GM12878 (cell line): Measurements from ENCODE around the gene WWOX. TPM values are rescaled to one million over a fixed set of nuclear protein-coding genes. Genes with fewer than 3 reads are reported as not detected.

ENCODE experiments used
- ATAC-seq: fragments of 200-7000 bp; cut with Tn5 transposase; 3 replicates; pipeline ENCODE4 v1.9.1; 2020; ENCODE audit warnings: mild to moderate bottlenecking, moderate library complexity
- BruUV-seq: library from RNA; stranded (reverse); fragments of 400-500 nt; replicated peaks from 2 replicates; lab custom pipeline; 2021; lab: Mats Ljungman, UMichigan
- CTCF ChIA-PET: fragments of 300-600 bp; sonication (Branson Sonifier 250); formaldehyde crosslinking; extraction: SDS; loops from one replicate; lab custom pipeline; 2021; ENCODE audit warnings: inconsistent platforms; lab: Yijun Ruan, JAX
- POLR2A ChIA-PET: fragments of 350-600 bp; formaldehyde crosslinking; extraction: SDS; loops from one replicate; lab custom pipeline; 2021; ENCODE audit warnings: inconsistent platforms; lab: Charles Lee
- RAD21 ChIA-PET: fragments of 300-600 bp; sonication (Branson Sonifier 250); formaldehyde crosslinking; loops from one replicate; lab custom pipeline; 2023; ENCODE audit warnings: antibody characterized with exemption; ENCODE audit not compliant: unreplicated experiment; lab: Charles Lee
- SMC1A ChIA-PET: fragments of 300-600 bp; sonication (Branson Sonifier 250); formaldehyde crosslinking; loops from one replicate; lab custom pipeline; 2023; ENCODE audit not compliant: unreplicated experiment, uncharacterized antibody; lab: Charles Lee
- DNase-seq: peaks from one replicate; pipeline ENCODE4 v3.0.0-alpha.2; 2011; ENCODE audit warnings: low read depth, low spot score
- FAIRE-seq: peaks from 3 replicates; lab custom pipeline; 2011; peaks lifted over from hg19 to GRCh38; lab: Jason Lieb, UNC
- H2AFZ ChIP-seq: 2 replicates; pipeline ENCODE4 v1.6.0; 2011; ENCODE audit warnings: low read depth, low read length, control low read depth; ENCODE audit not compliant: control insufficient read depth
- H3K27ac ChIP-seq: 2 replicates; pipeline ENCODE4 v1.5.1; 2011; ENCODE audit warnings: control low read depth; ENCODE audit not compliant: control insufficient read depth, insufficient read depth
- H3K27me3 ChIP-seq, 2 experiments: replicated peaks in 1 of 2; 2 replicates each; pipeline versions ENCODE4 v1.6.0 to v1.6.1; 2011; ENCODE audit warnings: low read length in 1 of 2; ENCODE audit not compliant: control insufficient read depth in 2 of 2, insufficient read depth in 2 of 2
- H3K36me3 ChIP-seq, 2 experiments: 2 replicates each; pipeline ENCODE4 v1.5.1; 2011; ENCODE audit warnings: low read length in 1 of 2; ENCODE audit not compliant: control insufficient read depth in 2 of 2, insufficient read depth in 2 of 2
- H3K4me1 ChIP-seq: 2 replicates; pipeline ENCODE4 v1.6.1; 2011; ENCODE audit warnings: mild to moderate bottlenecking, low read length, moderate library complexity, mixed read lengths; ENCODE audit not compliant: control insufficient read depth, insufficient read depth
- H3K4me2 ChIP-seq: 2 replicates; pipeline ENCODE4 v1.6.0; 2011; ENCODE audit warnings: control low read depth; ENCODE audit not compliant: control insufficient read depth, insufficient read depth
- H3K4me3 ChIP-seq: fragments of 200-600 bp; sonication (generic); 2 replicates; pipeline ENCODE4 v1.5.1; 2016
- H3K79me2 ChIP-seq: 2 replicates; pipeline ENCODE4 v1.6.0; 2011; ENCODE audit warnings: low read length; ENCODE audit not compliant: control insufficient read depth, insufficient read depth
- H3K9ac ChIP-seq: 2 replicates; pipeline ENCODE4 v1.8.0; 2011; ENCODE audit warnings: low read length, control low read depth, mixed read lengths; ENCODE audit not compliant: control insufficient read depth, insufficient read depth
- H3K9me3 ChIP-seq: replicated peaks from 3 replicates; pipeline ENCODE4 v1.5.1; 2011; ENCODE audit warnings: mild to moderate bottlenecking, low read length; ENCODE audit not compliant: control insufficient read depth, insufficient read depth
- H4K20me1 ChIP-seq: 2 replicates; pipeline ENCODE4 v1.6.0; 2011; ENCODE audit not compliant: control insufficient read depth, insufficient read depth
- CHD2 ChIP-seq: IDR thresholded peaks from 2 replicates; pipeline ENCODE4 v1.6.1; 2011; ENCODE audit warnings: low read depth, low read length, improper control_type of control experiment, borderline replicate concordance
- FOS ChIP-seq: IDR thresholded peaks from 3 replicates; pipeline ENCODE4 v1.6.1; 2011; ENCODE audit warnings: borderline replicate concordance; ENCODE audit not compliant: insufficient read length; ENCODE audit errors: extremely low read depth
- MYB ChIP-seq: fragments of 150-350 bp; IDR thresholded peaks from 2 replicates; pipeline ENCODE4 v1.6.1; 2014; ENCODE audit warnings: mild to moderate bottlenecking, low read depth, low read length, borderline replicate concordance
- NFXL1 ChIP-seq: fragments of 450-650 bp; IDR thresholded peaks from 2 replicates; pipeline ENCODE4 v1.6.1; 2017; ENCODE audit warnings: antibody characterized with exemption, mild to moderate bottlenecking, borderline replicate concordance
- RELB ChIP-seq: fragments of 450-650 bp; IDR thresholded peaks from 2 replicates; pipeline ENCODE4 v1.6.1; 2017; ENCODE audit warnings: low read depth, mild to moderate bottlenecking, moderate library complexity
- RUNX3 ChIP-seq: IDR thresholded peaks from 2 replicates; pipeline ENCODE4 v1.6.1; 2012; ENCODE audit warnings: low read length, inconsistent platforms
- SKIL ChIP-seq: fragments of 450-650 bp; IDR thresholded peaks from 2 replicates; pipeline ENCODE4 v1.6.1; 2017; ENCODE audit warnings: mild to moderate bottlenecking, low read depth, inconsistent platforms; ENCODE audit not compliant: poor library complexity, severe bottlenecking
- SMAD1 ChIP-seq: fragments of 450-650 bp; IDR thresholded peaks from 2 replicates; pipeline ENCODE4 v1.6.1; 2018; ENCODE audit warnings: mild to moderate bottlenecking, low read depth; ENCODE audit not compliant: partially characterized antibody
- SMC3 ChIP-seq: IDR thresholded peaks from 2 replicates; pipeline ENCODE4 v1.6.1; 2011; ENCODE audit warnings: low read length, improper control_type of control experiment, borderline replicate concordance
- WGBS: methylation state at CpG from one replicate; pipeline ENCODE4 v1.1.6; 2016; ENCODE audit warnings: low lambda C conversion rate; ENCODE audit not compliant: insufficient replicate concordance, insufficient coverage; ENCODE audit errors: missing lambda C conversion rate; 5-methylcytosine and 5-hydroxymethylcytosine counted together
- in situ Hi-C: fragments of 300-500 bp; cut with MboI; formaldehyde crosslinking; loops from 9 replicates; pipeline ENCODE4 v1.14.3; 2018; ENCODE audit warnings: mixed read lengths
- intact Hi-C: fragments of 100-400 bp; cut with micrococcal nuclease; formaldehyde crosslinking; loops from one replicate; pipeline ENCODE4 v1.14.2; 2022; ENCODE audit not compliant: unreplicated experiment
- polyA plus RNA-seq, 11 experiments: library from polyadenylated mRNA; depleted of rRNA in 4 of 11; unstranded in 6 of 11; stranded (reverse) in 5 of 11; fragments of >200 nt; fragmentation: Nextera tagmentation in 4 of 11; fragmentation: Illumina TruSeq in 1 of 11; extraction: Ambion mirVana in 4 of 11; extraction: Trizol in 1 of 11; gene quantifications; 1 replicate in 1 of 11; 2 replicates in 10 of 11; pipeline versions ENCODE4 v1.2.1 to v1.2.3, GENCODE V29; 2011 to 2016; ENCODE audit warnings: inconsistent platforms in 2 of 11, missing spikeins in 2 of 11, low read depth in 1 of 11
- total RNA-seq, 4 experiments: library from RNA; depleted of rRNA in 3 of 4; stranded (reverse); fragments of >200 nt in 3 of 4; fragmentation: Illumina TruSeq in 1 of 4; extraction: Trizol in 1 of 4; gene quantifications; 2 replicates each; pipeline versions ENCODE4 v1.2.1 to v1.2.3, GENCODE V29; 2013 to 2021
- TF ChIP-seq, protein P1 (sequence below): IDR thresholded peaks from 2 replicates; pipeline ENCODE4 v1.6.1; 2012; ENCODE audit warnings: low read length, inconsistent platforms
- TF ChIP-seq, protein P2 (sequence below), 3 experiments: IDR thresholded peaks in 2 of 3; conservative IDR thresholded peaks in 1 of 3; 2 replicates each; pipeline ENCODE4 v1.5.1; 2011; ENCODE audit warnings: low read depth in 3 of 3, low read length in 3 of 3, mild to moderate bottlenecking in 3 of 3, control low read depth in 2 of 3, moderate library complexity in 2 of 3, inconsistent platforms in 1 of 3, mixed read lengths in 1 of 3; ENCODE audit not compliant: control insufficient read depth in 2 of 3, insufficient read depth in 1 of 3; ENCODE audit errors: extremely low read depth in 1 of 3
- TF ChIP-seq, protein P3 (sequence below): fragments of 150-350 bp; IDR thresholded peaks from 2 replicates; pipeline ENCODE4 v1.6.1; 2016; ENCODE audit warnings: low read depth, low read length

Gene WWOX
- total and polyA plus RNA-seq, 10 of the 15 experiments (the other 5 are each of a cell fraction or from before 2014, with no cell fraction given): 2.8 to 24.4 (median 17.8) TPM

GRCh38 chr16:79018650-79019429 is 919.4 kb downstream of the WWOX start:
- ChIA-PET POLR2A (no interaction called here), RAD21 (no interaction called here)
- intact Hi-C loops: no loop called here
- TF ChIP-seq CHD2 (no peak), SMC3 (no peak), MYB (no peak), NFXL1 (no peak), SKIL (no peak), SMAD1 (no peak), FOS (no peak), RUNX3 (no peak), RELB (no peak)
- TF ChIP-seq, protein P1, sequence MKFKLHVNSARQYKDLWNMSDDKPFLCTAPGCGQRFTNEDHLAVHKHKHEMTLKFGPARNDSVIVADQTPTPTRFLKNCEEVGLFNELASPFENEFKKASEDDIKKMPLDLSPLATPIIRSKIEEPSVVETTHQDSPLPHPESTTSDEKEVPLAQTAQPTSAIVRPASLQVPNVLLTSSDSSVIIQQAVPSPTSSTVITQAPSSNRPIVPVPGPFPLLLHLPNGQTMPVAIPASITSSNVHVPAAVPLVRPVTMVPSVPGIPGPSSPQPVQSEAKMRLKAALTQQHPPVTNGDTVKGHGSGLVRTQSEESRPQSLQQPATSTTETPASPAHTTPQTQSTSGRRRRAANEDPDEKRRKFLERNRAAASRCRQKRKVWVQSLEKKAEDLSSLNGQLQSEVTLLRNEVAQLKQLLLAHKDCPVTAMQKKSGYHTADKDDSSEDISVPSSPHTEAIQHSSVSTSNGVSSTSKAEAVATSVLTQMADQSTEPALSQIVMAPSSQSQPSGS: no peak
- TF ChIP-seq, protein P2, sequence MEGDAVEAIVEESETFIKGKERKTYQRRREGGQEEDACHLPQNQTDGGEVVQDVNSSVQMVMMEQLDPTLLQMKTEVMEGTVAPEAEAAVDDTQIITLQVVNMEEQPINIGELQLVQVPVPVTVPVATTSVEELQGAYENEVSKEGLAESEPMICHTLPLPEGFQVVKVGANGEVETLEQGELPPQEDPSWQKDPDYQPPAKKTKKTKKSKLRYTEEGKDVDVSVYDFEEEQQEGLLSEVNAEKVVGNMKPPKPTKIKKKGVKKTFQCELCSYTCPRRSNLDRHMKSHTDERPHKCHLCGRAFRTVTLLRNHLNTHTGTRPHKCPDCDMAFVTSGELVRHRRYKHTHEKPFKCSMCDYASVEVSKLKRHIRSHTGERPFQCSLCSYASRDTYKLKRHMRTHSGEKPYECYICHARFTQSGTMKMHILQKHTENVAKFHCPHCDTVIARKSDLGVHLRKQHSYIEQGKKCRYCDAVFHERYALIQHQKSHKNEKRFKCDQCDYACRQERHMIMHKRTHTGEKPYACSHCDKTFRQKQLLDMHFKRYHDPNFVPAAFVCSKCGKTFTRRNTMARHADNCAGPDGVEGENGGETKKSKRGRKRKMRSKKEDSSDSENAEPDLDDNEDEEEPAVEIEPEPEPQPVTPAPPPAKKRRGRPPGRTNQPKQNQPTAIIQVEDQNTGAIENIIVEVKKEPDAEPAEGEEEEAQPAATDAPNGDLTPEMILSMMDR (IDR thresholded peaks at IDR 0.05 in 2 of 3, conservative IDR thresholded peaks at IDR 0.05 in 1 of 3; ENCODE audit: control insufficient read depth in 2 of 3, extremely low read depth in 1 of 3, insufficient read depth in 1 of 3, low read depth in 3 of 3, low read length in 3 of 3): no peak
- TF ChIP-seq, protein P3, sequence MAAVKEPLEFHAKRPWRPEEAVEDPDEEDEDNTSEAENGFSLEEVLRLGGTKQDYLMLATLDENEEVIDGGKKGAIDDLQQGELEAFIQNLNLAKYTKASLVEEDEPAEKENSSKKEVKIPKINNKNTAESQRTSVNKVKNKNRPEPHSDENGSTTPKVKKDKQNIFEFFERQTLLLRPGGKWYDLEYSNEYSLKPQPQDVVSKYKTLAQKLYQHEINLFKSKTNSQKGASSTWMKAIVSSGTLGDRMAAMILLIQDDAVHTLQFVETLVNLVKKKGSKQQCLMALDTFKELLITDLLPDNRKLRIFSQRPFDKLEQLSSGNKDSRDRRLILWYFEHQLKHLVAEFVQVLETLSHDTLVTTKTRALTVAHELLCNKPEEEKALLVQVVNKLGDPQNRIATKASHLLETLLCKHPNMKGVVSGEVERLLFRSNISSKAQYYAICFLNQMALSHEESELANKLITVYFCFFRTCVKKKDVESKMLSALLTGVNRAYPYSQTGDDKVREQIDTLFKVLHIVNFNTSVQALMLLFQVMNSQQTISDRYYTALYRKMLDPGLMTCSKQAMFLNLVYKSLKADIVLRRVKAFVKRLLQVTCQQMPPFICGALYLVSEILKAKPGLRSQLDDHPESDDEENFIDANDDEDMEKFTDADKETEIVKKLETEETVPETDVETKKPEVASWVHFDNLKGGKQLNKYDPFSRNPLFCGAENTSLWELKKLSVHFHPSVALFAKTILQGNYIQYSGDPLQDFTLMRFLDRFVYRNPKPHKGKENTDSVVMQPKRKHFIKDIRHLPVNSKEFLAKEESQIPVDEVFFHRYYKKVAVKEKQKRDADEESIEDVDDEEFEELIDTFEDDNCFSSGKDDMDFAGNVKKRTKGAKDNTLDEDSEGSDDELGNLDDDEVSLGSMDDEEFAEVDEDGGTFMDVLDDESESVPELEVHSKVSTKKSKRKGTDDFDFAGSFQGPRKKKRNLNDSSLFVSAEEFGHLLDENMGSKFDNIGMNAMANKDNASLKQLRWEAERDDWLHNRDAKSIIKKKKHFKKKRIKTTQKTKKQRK: no peak

More at GRCh38 chr16:79018650-79019429, 919.4 kb downstream of the WWOX start:
- FAIRE-seq: no peak
- ATAC-seq: no peak
- Histone ChIP-seq H3K4me3 (no peak overlapping the region), H3K9ac (no peak overlapping the region), H3K79me2 (no peaks in the 10 kb centered on the region), H2AFZ (no peak overlapping the region), H3K9me3 (no peaks in the 10 kb centered on the region; the same call in 2 of the 3 replicates), H4K20me1 (no peaks in the 10 kb centered on the region), H3K4me2 (no peak overlapping the region), H3K27me3 (no peaks in the 10 kb centered on the region), H3K36me3 (no peaks in the 10 kb centered on the region), H3K27ac (no peak overlapping the region), H3K4me1 (no peaks in the 10 kb centered on the region)
- no peak for DNase-seq
- BruUV-seq: no TSS peak
- 40% methylated on average over 12 of the region's 13 CpGs for WGBS
- in situ Hi-C loops: no loop called here
- ChIA-PET SMC1A (no interaction called here), CTCF (no interaction called here)
